Measurements from ENCODE around the gene GNAT1. TPM values are rescaled to one million over a fixed set of nuclear protein-coding genes. Genes with fewer than 3 reads are reported as not detected.

Gene GNAT1
- total RNA-seq: not detected in 2 replicates

GRCh38 chr3:50190936-50191660, at the start of gene GNAT1:
TSS of gene GNAT1 (plus strand) at chr3:50191610. CDS start at chr3:50191726, 116 bp downstream.

DNA sequence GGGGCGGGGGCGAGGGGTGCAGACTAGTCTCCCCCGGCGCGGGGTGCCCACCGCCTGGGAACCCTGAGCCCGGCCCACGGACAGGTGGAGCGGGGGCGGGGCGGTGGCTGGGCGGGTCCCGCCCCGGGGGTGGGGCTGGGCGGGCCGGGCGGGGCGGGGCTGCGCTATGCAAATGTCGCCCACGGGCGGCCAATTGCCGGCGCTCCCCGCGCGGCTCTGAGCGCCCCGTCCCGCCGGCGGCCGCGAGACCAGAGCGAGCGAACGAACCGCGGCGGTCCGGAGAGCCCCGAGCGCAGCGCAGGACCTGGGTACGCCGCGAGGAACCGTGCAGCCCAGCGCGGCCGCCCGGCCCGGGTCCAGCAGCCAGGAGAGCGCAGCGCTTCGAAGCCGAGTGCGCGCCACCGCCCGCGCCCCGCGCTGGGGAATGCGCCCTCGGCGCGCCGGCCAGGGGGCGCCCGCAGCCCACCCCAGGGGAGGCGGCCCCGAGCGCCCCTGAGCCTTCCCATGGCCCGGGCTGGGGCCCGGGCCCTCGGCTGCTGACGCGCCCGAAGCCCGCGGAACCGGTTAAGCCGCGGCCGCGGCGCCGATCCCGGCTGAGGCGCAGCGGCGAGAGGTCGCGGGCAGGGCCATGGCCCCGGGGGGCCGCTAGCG, 36.4 kb upstream of the GNAT1 start, which contains the start of gene SEMA3F:
Gene SEMA3F (plus strand): TSS at position 485 of the 651 bp plus-strand sequence. CDS start 4,299 bp downstream, outside the sequence.

DNA sequence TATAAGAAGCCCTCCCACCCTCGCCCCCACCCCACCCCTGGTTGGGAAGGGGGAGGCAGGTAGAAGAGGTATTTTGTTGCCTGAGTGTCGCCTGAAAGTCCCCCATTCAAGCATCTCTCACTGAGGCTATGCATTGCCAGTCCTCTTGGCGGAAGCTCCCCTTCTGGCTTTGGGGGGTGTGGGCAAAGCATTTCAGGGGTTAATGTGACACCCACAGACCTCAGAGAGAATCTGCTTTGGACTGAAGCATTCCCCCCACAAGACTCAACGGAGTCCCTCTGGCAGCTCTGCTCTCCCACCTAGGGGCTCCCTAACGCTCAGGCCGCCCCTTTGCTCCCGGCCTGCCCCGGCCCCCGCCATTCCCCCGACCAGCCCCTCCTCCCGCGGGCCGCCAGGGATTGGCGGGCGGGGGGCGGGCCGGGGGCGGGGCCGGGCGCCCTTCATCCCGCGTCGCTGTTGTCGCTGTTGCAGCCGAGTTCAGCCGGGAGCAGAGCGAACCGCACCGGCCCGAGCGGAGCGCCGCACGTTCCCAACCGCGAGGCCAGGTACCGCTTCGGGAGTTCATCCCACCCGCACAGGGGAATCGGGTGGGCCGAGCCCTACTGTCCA, 13.5 kb downstream of the GNAT1 start, which contains the start of gene SLC38A3:
Gene SLC38A3 (plus strand): TSS at position 468 of the 609 bp plus-strand sequence. CDS start 8,929 bp downstream, outside the sequence.

DNA sequence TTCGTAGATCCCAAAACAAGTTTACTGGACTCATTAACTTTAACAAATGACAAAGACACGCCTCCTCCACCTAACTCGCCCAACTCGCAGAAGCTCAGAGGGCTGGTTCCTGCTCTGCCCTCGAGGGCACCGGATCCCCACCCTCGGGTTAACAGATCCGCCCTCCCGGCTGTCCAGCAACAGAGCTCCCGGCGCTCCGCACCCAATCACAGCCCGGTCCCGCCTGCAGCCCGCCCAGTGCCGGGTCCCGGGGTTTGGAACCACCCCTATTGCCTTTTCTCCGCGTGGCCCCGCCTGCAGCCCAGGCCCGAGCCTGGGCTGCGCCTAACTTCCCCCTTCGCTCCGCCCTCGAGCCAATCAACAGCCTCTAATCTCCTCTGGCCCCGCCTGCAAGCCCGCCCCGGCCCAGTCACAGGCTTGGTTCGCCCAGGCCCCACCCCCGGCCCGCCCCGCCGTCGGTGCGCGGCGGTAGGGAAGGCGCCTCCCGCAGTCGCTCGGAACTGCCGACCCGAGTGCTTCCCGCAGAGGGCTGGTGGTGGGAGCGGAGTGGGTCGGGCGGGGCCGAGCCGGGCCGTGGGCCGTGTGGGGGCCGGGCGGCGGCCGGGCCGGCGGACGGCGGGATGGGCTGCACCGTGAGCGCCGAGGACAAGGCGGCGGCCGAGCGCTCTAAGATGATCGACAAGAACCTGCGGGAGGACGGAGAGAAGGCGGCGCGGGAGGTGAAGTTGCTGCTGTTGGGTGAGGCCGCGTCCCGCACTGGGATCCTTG, 44.5 kb downstream of the GNAT1 start, which contains the start of gene GNAI2:
Gene GNAI2 (plus strand): TSS at position 489 of the 768 bp plus-strand sequence. CDS start 132 bp downstream, at position 621.

Other genes starting within 250 kb of the GNAT1 start
- 128 and 164 TPM in 2 replicates for gene RBM5, start 102.7 kb upstream of the GNAT1 start, total RNA-seq
- gene SEMA3F, start 36.3 kb upstream of the GNAT1 start, total RNA-seq: 0.25 and 0.55 TPM in 2 replicates
- gene SLC38A3, start 13.7 kb downstream of the GNAT1 start, total RNA-seq: not detected in 2 replicates
- 226 and 259 TPM in 2 replicates for gene GNAI2, start 44.6 kb downstream of the GNAT1 start, total RNA-seq
- 6.8 and 29.5 TPM in 2 replicates for gene SEMA3B, start 77.5 kb downstream of the GNAT1 start, total RNA-seq
- gene LSMEM2, start 87.5 kb downstream of the GNAT1 start, total RNA-seq: not detected in 2 replicates
- gene IFRD2, start 100.8 kb downstream of the GNAT1 start, total RNA-seq: 69.5 and 109 TPM in 2 replicates
- gene HYAL3, start 107.8 kb downstream of the GNAT1 start, total RNA-seq: 3.0 and 3.2 TPM in 2 replicates
- 3.4 and 4.6 TPM in 2 replicates for gene NAA80, start 107.8 kb downstream of the GNAT1 start, total RNA-seq
- 0.50 and 0.66 TPM in 2 replicates for gene HYAL1, start 112.0 kb downstream of the GNAT1 start, total RNA-seq
- gene HYAL2, start 131.1 kb downstream of the GNAT1 start, total RNA-seq: 65.6 and 66.0 TPM in 2 replicates
- 17.0 and 17.6 TPM in 2 replicates for gene TUSC2, start 136.6 kb downstream of the GNAT1 start, total RNA-seq
- 36.9 and 42.8 TPM in 2 replicates for gene RASSF1, start 149.2 kb downstream of the GNAT1 start, total RNA-seq
- 1.2 and 2.3 TPM in 2 replicates for gene ZMYND10, start 154.1 kb downstream of the GNAT1 start, total RNA-seq
- gene NPRL2, start 159.2 kb downstream of the GNAT1 start, total RNA-seq: 23.8 and 27.6 TPM in 2 replicates
- 31.2 and 39.6 TPM in 2 replicates for gene CYB561D2, start 159.3 kb downstream of the GNAT1 start, total RNA-seq
- 38.7 and 44.0 TPM in 2 replicates for gene TMEM115, start 167.9 kb downstream of the GNAT1 start, total RNA-seq

All from uterine smooth muscle cell (primary cell).